ENCODE data around the gene SPRED2.

- TF ChIP-seq CBX2 (IDR thresholded peaks at IDR 0.05; ENCODE audit: borderline replicate concordance, low read depth): no peak
- no peak for TF ChIP-seq PBX3 (IDR thresholded peaks at IDR 0.05)
- TF ChIP-seq POLR2A (IDR thresholded peaks at IDR 0.05; ENCODE audit: low read length): no peak
- TF ChIP-seq CTCF (IDR thresholded peaks at IDR 0.05): no peak
- no peak for TF ChIP-seq EP300 (IDR thresholded peaks at IDR 0.05)
- no peak for TF ChIP-seq MAX (IDR thresholded peaks at IDR 0.05)
These were observed 97.7 kb downstream of the SPRED2 start for GRCh38 chr2:65334714-65335113.
